SU-DHL-6 (cell line): ENCODE measurements around the gene VSIG4.

Source experiments
- H2AFZ ChIP-seq: fragments of 200-600 bp; sonication (generic); 2 replicates; pipeline ENCODE4 v1.6.1; 2014; ENCODE audit warnings: low read depth, mild to moderate bottlenecking, moderate library complexity, mixed read lengths, antibody characterized with exemption, low read length; ENCODE audit not compliant: severe bottlenecking
- H3F3A ChIP-seq: fragments of 200-600 bp; shearing (Covaris generic); 2 replicates; pipeline ENCODE4 v1.6.0; 2016; ENCODE audit warnings: antibody characterized with exemption, mild to moderate bottlenecking; ENCODE audit not compliant: insufficient read depth
- H3K27ac ChIP-seq: fragments of 200-600 bp; sonication (generic); 2 replicates; pipeline ENCODE4 v1.5.1; 2016; ENCODE audit warnings: low read depth, mild to moderate bottlenecking, low read length, moderate library complexity, mixed read lengths
- H3K27me3 ChIP-seq: fragments of 200-600 bp; sonication (generic), shearing (Covaris generic); 2 replicates; pipeline ENCODE4 v1.6.0; 2014; ENCODE audit warnings: mild to moderate bottlenecking, low read length
- H3K36me3 ChIP-seq: fragments of 200-600 bp; sonication (generic); 2 replicates; pipeline ENCODE4 v1.6.1; 2014; ENCODE audit warnings: mild to moderate bottlenecking, low read length, mixed read lengths
- H3K4me2 ChIP-seq: fragments of 300-600, 200-600 bp; shearing (Covaris generic), sonication (generic); 2 replicates; pipeline ENCODE4 v1.6.0; 2014; ENCODE audit warnings: low read length, low read depth, mild to moderate bottlenecking; ENCODE audit not compliant: poor library complexity, severe bottlenecking
- H3K4me3 ChIP-seq: fragments of 200-600 bp; sonication (generic); 2 replicates; pipeline ENCODE4 v1.5.1; 2014; ENCODE audit warnings: antibody characterized with exemption, low read length, mild to moderate bottlenecking, mixed read lengths; ENCODE audit not compliant: insufficient read depth, poor library complexity, severe bottlenecking
- H3K79me2 ChIP-seq: fragments of 200-600 bp; sonication (generic); 2 replicates; pipeline ENCODE4 v1.6.1; 2014; ENCODE audit warnings: mild to moderate bottlenecking, low read length, moderate library complexity; ENCODE audit not compliant: insufficient read depth
- H3K9ac ChIP-seq: fragments of 200-600 bp; sonication (generic); 2 replicates; pipeline ENCODE4 v1.7.0; 2014; ENCODE audit warnings: mild to moderate bottlenecking, low read length
- H3K9me2 ChIP-seq: fragments of 200-600 bp; sonication (generic); replicated peaks from 2 replicates; pipeline ENCODE4 v1.6.1; 2014; ENCODE audit warnings: low read length; ENCODE audit not compliant: insufficient read depth
- H3K9me3 ChIP-seq: fragments of 200-600 bp; sonication (generic); 2 replicates; pipeline ENCODE4 v1.6.1; 2014; ENCODE audit warnings: low read length, mixed read lengths; ENCODE audit not compliant: insufficient read depth
- H4K20me1 ChIP-seq: fragments of 200-600 bp; sonication (generic); 2 replicates; pipeline ENCODE4 v1.6.1; 2014; ENCODE audit warnings: low read depth, mild to moderate bottlenecking, antibody characterized with exemption, low read length, moderate library complexity, mixed read lengths
- EZH2phosphoT487 ChIP-seq: fragments of 200-600 bp; sonication (generic), shearing (Covaris generic); conservative IDR thresholded peaks from 2 replicates; pipeline ENCODE4 v1.6.1; 2018; ENCODE audit warnings: mild to moderate bottlenecking, antibody characterized with exemption, low read length, moderate library complexity, mixed read lengths
- TF ChIP-seq, protein P1 (sequence below): fragments of 200-600 bp; sonication (generic); IDR thresholded peaks from one replicate; pipeline ENCODE4 v1.5.1; 2017; ENCODE audit warnings: antibody characterized with exemption, mild to moderate bottlenecking, low read length, moderate library complexity; ENCODE audit not compliant: insufficient read depth, poor library complexity, severe bottlenecking

The VSIG4 gene

GRCh38 chrX:66020631-66021334, 19.1 kb downstream of the VSIG4 start:
- H3K36me3 ChIP-seq, result no peaks in the 10 kb centered on the region
- no peak overlapping the region for H3K9ac ChIP-seq
- H3K9me3 ChIP-seq, result no peaks in the 10 kb centered on the region
- H3K4me3 ChIP-seq, result no peak overlapping the region
- H3K9me2 ChIP-seq, result no peaks in the 10 kb centered on the region
- H3K79me2 ChIP-seq, result no peaks in the 10 kb centered on the region
- no peak overlapping the region for H3K4me2 ChIP-seq
- peak overlapping the region; percentile 26 for H2AFZ ChIP-seq
- no peaks in the 10 kb centered on the region for H3F3A ChIP-seq
- no peaks in the 10 kb centered on the region for H4K20me1 ChIP-seq
- no peaks in the 10 kb centered on the region for H3K27me3 ChIP-seq
- no peak for TF ChIP-seq EZH2phosphoT487
- TF ChIP-seq, protein P1, sequence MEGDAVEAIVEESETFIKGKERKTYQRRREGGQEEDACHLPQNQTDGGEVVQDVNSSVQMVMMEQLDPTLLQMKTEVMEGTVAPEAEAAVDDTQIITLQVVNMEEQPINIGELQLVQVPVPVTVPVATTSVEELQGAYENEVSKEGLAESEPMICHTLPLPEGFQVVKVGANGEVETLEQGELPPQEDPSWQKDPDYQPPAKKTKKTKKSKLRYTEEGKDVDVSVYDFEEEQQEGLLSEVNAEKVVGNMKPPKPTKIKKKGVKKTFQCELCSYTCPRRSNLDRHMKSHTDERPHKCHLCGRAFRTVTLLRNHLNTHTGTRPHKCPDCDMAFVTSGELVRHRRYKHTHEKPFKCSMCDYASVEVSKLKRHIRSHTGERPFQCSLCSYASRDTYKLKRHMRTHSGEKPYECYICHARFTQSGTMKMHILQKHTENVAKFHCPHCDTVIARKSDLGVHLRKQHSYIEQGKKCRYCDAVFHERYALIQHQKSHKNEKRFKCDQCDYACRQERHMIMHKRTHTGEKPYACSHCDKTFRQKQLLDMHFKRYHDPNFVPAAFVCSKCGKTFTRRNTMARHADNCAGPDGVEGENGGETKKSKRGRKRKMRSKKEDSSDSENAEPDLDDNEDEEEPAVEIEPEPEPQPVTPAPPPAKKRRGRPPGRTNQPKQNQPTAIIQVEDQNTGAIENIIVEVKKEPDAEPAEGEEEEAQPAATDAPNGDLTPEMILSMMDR, result no peak
- no peak overlapping the region for H3K27ac ChIP-seq

GRCh38 chrX:66019974-66020373, 19.9 kb downstream of the VSIG4 start:
- no peaks in the 10 kb centered on the region for H3K9me2 ChIP-seq
- H3K27me3 ChIP-seq, result no peaks in the 10 kb centered on the region
- H4K20me1 ChIP-seq, result no peaks in the 10 kb centered on the region
- no peaks in the 10 kb centered on the region for H3K79me2 ChIP-seq
- peak overlapping the region; percentile 26 for H2AFZ ChIP-seq
- no peaks in the 10 kb centered on the region for H3F3A ChIP-seq
- H3K9ac ChIP-seq, result no peak overlapping the region
- no peak for TF ChIP-seq EZH2phosphoT487
- TF ChIP-seq, protein P1, result no peak
- H3K4me2 ChIP-seq, result no peak overlapping the region
- H3K4me3 ChIP-seq, result no peak overlapping the region
- no peaks in the 10 kb centered on the region for H3K9me3 ChIP-seq
- no peak overlapping the region for H3K27ac ChIP-seq
- H3K36me3 ChIP-seq, result no peaks in the 10 kb centered on the region

GRCh38 chrX:66019310-66019652, 20.6 kb downstream of the VSIG4 start:
- no peaks in the 10 kb centered on the region for H3F3A ChIP-seq
- H3K4me2 ChIP-seq, result no peak overlapping the region
- no peak overlapping the region for H3K4me3 ChIP-seq
- no peaks in the 10 kb centered on the region for H3K9me2 ChIP-seq
- no peaks in the 10 kb centered on the region for H3K27me3 ChIP-seq
- no peaks in the 10 kb centered on the region for H4K20me1 ChIP-seq
- TF ChIP-seq EZH2phosphoT487, result no peak
- TF ChIP-seq, protein P1, result no peak
- no peak overlapping the region for H2AFZ ChIP-seq
- H3K36me3 ChIP-seq, result no peaks in the 10 kb centered on the region
- H3K79me2 ChIP-seq, result no peaks in the 10 kb centered on the region
- H3K27ac ChIP-seq, result no peak overlapping the region
- H3K9ac ChIP-seq, result no peak overlapping the region
- H3K9me3 ChIP-seq, result no peaks in the 10 kb centered on the region
